NCI-H2227 (cell line): Measurements from ENCODE around the gene JMJD4.

ENCODE experiments used
- DNase-seq: peaks from one replicate; lab custom pipeline; 2025; ENCODE audit not compliant: unreplicated experiment; lab: John Stamatoyannopoulos, UW

The JMJD4 gene

DNA sequence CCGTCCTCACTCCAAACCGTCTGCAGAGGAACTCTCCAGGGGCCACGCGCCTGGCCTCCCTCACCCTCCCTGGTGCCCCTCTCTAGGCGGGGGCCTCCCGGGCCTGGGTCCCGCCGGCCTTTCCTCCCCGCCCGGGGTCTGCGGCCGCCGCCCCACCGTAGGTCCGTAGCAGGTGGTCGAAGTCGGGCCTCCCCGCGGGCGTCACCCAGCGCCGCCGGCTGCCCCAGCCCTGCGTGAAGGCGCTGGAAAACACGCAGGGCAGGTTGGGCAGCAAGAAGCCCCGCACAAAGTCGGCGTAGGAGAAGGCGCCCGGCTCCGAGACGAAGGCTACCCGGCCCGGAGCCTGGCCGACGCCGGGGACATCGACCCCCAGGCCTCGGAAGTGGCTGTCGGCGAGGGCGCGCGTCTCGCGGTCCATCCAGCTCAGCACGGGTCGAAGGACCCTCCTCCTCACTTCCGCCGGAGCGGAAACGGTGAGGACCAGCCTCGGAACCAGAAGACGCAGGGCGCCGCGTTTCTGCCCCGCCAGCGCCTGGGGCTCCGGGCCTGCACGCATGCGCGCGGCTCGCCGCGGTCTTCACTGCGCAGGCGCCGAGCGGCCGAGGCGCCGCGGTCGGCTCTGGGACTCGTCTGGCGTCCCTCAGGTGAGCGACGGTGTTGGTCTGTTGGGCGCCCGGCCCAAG lies at the start of gene JMJD4, which contains the start of gene SNAP47:
TSS of gene JMJD4 (minus strand) at position 447 of the 683 bp plus-strand sequence. CDS start at position 418, 29 bp downstream.
TSS of gene SNAP47 (plus strand) at position 580 of the 683 bp plus-strand sequence. CDS start 12,302 bp downstream, outside the sequence.
- peak; percentile 96 for DNase-seq

DNA sequence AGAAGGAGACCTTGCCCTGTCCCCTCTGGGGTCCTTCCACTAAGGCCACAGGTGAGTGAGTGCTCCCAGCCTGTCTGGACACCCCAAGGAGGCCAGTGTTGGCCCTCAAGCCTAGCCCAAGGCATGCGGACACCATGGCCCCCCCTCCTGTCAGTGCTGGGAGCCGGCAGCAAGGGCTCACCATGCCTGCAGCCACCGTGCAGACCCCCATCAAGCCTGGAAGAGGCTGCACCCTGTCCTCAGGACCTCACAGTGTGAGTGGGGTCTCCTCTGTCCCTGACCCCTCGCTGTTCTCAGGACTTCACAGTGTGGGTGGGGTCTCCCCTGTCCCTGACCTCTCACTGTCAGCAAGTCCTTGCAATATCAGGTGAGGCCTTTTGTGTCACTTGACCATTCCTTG lies 47.1 kb upstream of the JMJD4 start:
- no peak for DNase-seq

DNA sequence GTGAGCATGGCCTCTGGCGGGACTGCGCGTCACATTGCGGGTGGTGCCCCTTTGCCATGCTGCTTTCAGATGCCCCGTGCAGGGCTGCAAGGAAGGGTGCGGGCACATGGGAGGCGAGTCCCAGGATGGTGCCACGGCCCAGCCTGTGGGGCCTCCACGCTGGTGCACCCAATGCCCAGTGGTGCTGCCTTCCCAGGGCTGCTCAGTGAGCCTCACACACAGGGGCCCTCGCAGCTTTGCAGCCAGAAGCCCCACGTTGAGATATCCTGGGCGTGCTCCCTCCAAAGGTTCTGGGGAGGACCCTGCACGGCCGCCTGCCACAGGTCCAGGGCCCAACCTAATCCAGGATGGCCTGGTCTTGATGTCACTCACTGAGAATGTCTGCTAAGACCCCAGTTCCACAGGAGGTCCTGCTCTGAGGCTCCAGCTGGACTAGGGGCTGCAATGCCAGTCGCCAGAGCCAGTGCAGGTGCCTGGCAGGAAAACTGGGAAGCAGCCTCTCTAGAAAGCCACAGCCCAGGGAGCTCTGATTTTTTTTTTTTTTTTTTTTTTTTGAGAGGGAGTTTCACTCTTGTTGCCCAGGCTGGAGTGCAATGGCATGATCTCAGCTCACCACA lies 46.3 kb upstream of the JMJD4 start:
- no peak for DNase-seq

DNA sequence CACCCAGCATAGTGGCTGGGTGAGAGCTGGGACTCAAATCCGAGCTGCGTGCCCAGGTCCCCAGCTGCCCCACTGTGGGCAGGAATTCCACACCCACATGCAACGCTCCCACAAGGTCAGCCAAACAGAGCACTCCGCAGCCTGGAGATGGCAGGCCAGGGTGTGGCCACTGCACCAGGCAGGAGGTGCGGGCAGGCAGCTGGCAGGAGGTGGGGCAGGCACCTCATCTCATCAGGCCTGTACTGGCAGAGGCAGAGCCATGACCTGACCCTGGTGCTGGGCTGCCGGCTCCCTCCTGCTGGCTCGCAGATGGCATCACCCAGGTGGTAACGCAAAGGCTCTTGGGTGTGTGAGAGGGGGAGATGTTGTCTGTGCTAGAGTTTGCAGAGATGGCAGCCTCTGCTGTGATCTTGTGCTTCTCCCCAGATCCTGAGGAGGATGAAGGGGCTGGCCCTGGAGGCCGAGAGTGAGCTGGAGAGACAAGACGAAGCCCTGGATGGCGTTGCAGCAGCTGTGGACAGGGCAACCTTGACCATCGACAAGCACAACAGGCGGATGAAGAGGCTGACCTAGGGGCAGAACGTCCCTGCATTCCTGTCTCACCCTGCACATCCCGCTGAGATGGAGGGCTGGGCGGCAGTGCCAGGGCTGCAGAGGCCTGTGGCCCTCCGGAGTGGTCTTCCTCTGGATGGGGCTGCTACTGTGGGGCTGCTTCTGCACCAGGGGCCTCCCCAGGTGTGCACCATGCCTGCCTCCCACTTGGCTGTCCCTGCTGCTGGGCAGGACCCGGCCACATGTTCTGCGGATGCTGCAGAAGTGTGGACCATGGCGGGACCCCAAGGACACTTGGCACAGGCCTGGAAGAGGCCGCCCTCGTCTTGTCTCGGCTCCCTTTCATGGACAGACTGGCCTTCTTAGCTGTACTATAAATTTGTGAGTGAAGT lies 45.3 kb upstream of the JMJD4 start:
- no peak for DNase-seq

- no peak for DNase-seq
Measured at GRCh38 chr1:227779685-227780084, 44.6 kb upstream of the JMJD4 start.

- DNase-seq = no peak
Measured at GRCh38 chr1:227779021-227779441, 43.9 kb upstream of the JMJD4 start.

GRCh38 chr1:227778401-227778947 lies 43.4 kb upstream of the JMJD4 start:
- no peak for DNase-seq

DNA sequence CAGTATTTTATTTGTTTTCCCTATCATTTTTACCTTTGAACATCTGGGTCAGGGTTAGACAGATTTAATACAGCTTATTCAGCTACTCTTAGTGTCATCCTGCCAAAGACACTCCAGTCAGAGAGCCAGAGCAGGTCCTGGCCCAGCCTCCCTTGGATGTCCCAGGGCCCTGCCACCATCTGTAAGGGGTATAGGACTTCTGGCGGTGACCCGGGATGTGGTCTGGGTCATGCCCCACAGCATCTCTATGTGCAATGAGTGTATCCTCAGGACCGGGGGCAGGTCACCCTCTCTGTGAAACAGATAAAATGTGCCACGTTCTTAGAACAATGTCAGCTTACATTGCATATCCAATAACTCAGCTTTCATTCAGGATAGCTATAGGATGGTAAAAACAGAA lies 42.5 kb upstream of the JMJD4 start:
- DNase-seq = no peak

DNA sequence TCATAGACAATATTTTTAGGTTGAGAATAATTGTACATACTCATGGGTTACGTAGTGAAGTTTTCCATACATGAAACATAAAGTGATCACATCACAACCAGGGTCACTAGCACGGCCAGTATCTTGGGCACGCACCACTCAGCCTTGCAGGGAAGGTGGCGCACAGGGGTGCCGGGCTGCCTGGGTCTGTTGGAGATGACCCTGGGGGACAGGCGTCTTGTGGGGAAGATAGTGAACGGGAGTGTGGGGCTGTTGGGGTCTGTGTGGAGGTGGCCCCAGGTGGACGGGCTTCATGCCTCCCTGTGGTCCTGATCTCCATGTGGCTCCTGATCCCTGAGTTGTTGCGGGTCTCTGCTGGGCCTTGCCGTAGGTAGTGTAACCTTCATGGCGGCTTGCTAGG lies 42.1 kb upstream of the JMJD4 start:
- no peak for DNase-seq

DNA sequence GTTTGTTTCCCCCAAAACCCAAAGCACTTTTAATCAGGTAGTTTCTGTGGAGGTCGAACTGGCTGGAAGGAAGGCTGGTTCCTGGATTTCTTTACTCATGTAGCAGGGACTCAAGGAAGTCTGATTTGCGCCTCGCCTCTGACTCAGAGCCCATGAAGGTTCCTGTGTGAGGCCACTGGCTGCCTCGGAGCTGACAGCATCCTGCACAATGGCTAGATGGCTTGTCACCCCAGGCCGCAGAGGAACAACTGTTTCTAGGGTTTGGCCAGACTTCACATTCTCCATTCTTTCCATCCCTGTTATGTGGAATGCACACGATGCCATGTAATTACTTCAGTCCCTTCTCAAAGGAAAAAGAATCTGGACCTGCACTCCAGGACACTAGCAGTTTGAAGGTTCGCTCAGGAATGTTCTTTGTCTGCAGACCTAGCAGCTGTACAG lies 41.2 kb upstream of the JMJD4 start:
- no peak for DNase-seq

DNA sequence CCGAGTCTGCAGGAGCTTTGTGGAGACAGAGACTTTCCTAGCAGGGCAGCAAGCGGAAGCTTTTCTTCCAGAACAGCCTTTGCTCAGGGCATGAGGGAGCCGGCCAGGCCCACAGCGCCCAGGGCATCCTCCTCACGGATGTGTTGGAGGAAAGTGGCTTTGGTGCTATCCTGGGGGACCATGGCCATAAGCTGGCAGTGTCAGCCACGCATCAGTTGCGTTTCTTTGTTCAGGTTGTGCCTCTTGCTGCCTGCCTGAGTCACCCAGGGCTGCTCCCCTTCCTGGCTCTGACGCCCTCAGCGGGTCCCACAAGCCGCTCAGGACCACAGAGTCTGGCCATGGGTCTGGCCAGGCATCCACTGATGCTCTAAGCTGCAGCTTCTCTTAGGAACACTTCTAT lies 40.7 kb upstream of the JMJD4 start:
- DNase-seq = no peak

DNA sequence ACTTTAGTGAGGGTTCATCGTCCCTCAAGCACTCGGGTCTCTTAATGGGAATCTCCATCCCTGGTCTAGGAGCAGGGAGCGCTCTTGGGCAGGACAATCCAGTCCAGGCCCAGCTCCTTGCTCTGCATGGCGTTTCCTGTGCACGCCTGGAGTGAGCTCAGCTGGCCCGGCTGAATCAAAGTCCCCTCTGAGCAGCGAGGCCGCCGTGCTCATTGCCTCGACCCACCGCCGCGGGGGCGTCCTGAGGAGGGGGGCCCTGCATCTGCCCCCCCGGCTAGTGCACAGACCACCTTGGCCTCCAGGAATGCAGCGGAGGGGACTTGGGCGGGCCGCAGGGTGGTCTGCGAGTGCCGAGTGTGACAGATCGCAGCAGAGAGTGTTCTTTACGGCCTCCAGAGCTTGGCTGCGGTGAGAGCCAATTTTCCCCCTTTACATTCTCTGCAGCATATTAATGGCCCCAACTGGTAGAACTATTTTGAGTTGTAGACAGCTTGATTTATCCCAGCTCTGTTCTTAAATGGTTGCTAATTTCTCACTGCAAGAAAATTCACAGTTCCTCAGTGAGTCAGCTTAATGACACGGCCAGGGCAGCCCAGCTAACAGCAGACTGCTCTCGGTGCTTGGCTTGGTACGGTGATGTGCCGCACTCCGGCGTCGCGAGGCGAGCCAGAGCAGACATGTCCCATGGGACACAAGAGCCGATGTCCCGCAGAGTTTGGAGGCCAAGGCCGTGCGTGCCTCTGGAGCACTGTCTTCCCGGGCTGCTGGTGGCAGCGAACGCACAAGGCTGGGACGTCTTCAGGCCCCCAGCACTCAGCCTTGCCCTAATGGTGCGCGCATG lies 39.9 kb upstream of the JMJD4 start:
- DNase-seq = no peak

DNA sequence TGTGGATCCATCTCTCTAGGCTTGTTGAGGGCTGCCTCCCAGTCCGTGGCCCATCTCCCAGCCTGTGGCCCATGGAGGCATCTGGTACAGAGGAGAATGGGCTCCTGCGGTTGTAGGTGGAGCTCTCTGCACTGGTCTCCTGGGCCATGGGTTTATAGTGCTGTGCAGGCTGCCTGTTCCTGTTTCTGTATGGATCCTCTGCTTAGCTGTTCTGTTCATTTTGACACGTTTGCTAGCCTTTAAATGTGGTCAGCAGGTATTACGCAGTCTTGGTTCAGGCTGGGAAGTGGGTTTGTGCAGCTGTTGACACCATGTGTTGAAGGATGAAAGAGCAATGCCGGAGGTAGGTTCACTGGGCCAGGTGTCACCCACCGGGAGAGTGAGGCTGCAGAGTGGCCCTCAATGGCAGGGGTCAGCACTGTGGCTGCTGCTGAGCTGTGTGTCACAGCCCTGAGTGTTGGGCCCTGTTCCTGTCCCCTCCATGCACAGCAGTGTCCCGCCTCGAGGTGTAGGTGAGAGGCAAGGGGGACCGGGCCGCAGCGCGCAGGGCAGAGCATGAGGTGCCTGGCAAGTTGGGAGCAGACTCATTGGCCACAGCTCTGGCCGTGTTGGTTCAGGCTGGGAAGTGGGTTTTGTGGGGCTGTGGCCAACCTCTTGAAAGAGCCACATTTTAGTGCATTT lies 39.1 kb upstream of the JMJD4 start:
- DNase-seq = no peak

- DNase-seq = no peak
Measured at GRCh38 chr1:227773558-227773957, 38.5 kb upstream of the JMJD4 start.

- no peak for DNase-seq
Measured at GRCh38 chr1:227771771-227772170, 36.7 kb upstream of the JMJD4 start.

- no peak for DNase-seq
Measured at GRCh38 chr1:227771326-227771725, 36.2 kb upstream of the JMJD4 start.

DNA sequence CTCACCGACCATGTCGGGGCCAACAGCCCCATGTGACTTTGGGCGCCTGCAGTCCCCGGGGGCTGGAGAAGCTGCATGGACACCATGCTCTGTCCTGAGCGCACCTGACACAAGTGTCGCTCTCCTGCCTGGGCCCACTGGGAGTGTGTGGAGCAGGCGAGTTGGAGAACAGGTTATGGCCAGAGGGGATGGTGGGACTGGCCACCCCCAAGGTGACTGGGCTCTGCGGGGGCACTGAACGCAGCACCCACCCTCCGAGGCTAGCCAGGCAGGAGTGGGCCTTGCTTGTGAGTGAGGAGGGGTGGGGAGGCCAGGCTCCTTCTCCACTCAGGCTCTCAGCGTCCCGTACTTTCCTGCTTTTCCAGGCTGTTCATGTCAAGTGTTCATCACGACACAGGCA lies 35.7 kb upstream of the JMJD4 start:
- DNase-seq = no peak

DNA sequence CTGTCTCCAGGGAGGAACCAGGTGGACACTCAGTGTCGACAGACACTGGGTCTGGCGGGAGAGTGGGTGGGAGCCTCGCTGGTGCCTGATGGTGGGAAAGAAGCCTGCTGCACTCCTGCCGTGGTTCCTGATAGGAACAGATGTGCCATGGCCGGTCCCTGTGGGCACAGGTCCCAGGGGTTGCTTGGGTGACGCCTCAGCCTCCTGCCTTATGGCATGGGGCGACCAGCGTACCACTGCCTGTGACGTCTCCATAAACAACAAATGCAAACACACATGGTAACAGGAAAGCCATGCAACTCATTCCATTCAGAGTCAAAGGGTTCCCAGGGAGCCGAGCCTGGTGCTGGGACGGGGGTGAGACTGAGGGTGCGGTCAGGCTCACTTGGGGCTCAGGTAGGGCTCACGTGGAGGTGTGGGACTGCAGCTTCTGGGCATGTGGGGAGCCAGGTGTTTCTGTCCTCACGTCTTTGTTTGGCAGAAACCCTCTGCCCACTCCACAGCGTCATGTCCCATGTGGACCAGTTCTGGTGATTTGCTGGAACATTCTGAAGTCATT lies 34.9 kb upstream of the JMJD4 start:
- no peak for DNase-seq
